ENCODE data around the gene EXD3.

EXD3 gene

DNA sequence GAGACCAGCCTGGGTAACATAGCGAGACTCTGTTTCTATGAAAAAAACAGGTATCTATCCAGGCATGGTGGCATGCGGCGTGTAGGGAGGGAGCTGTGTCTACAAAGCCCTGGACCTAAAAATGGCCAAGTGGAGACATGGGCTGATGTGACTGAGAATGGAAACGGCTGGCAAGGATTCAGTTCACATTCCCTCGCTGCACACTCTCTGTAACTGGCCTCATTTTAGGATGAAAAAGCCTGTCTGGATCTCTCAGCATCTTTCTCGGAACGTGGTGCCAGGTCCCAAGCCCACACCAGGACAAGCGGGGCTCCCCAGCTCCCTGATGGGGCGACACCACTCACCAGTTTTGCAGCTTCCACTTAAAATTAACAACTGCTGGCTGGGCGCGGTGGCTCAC lies 13.4 kb downstream of the EXD3 start:
- DNase-seq, result no peak

DNA sequence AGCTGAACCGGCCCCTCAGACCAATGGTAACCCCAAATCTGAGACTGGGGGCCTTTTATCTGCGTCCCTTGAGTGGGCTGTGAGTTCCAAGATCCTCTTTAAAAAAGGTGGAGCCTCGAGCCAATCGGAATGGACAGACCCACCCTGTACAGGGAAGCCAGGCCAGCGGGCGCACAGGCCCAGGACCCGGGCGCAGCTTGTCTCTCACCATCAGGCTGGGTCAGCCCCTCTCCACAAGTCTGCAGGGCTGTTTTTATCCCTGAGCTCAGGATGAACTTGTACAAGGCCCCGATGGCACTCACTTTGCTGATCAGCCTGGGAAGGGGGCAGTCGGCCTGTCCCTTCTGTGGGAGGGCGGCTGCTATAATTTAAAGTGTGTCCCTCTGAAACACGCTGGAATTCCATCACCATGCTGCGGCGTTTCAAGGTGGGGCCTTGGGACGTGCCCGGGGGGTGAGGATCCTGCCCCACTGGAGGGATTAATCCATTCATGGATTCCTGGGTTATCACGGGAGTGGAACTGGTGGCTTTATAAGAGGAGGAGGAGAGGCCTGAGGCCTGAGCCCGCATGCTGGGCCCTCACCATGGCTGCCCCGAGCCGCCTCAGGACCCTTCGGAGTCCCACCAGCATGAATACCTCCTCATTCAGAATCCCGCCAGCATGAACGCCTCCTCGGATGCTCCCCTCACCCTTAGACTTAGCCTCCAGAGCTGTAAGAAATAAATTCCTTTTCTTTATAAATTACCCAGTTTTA lies 14.1 kb downstream of the EXD3 start:
- DNase-seq, result no peak

DNA sequence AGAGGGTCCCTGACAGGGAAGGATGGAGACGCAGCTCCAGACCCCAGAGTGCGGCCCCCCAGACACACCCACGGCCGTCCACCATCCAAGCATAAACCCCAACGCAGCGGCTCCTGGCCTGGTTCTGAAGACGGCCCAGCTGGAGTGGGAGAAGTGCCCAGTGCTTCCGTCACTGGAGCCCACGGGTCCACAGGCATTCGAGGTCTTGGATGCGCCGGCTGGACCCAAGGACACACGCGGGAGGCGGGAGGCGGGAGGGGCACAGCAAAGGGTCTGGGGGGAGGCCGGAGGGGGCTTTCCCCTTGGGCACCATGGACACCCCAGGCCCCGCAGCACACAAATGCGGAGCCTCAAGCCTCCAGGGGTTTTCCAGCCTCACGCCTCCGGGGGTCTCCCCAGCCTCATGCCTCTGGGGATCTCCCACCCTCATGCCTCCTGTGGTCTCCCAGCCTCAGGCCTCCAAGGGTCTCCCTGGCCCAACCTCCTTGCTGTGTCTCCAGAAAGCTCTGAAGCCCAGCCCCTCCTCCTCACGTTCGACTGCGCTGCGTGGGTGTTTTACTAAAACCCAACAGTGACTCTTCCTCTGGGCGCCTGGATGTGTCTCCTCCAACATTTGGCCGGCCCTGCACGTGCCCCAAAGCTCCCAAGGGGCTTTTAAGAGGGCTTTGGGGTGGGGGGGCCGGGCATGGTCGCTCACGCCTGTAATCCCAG lies 15.2 kb downstream of the EXD3 start:
- DNase-seq, result no peak

DNA sequence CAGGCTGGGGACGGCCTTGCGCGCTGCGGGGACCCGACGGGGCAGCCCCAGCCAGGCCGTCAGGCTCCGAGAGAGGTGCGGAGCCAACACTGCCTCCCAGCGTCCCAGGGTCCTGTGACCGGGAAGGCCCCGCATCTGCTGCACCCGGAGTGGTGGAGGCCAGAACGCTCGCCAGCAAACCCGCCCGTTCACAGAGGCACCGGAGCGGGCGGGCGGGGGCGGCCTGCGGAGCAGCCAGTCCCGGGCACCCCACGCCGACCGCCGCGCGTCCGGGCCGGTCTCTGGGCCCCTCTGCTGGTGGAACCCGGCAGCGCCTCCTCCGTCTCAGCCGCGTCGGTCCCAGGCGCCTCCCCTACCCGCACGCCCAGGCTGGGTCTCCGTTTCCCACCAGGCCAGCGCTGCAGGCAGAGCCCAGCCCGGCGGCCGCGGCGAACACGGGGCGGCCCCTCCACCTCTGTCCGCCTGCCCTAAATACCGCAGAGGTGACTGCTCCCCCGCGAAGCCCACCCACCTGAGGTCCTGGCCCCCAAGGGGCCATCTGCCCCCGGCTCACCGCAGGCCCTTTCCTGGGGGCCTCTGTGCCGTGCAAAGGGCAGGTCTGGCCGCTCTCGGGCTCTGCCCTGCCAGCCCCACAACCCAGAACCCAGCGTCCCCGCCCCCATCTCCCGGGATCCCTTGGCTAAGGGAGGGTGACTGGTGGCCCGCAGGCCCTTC lies 15.9 kb downstream of the EXD3 start:
- DNase-seq, result peak; percentile 70

DNA sequence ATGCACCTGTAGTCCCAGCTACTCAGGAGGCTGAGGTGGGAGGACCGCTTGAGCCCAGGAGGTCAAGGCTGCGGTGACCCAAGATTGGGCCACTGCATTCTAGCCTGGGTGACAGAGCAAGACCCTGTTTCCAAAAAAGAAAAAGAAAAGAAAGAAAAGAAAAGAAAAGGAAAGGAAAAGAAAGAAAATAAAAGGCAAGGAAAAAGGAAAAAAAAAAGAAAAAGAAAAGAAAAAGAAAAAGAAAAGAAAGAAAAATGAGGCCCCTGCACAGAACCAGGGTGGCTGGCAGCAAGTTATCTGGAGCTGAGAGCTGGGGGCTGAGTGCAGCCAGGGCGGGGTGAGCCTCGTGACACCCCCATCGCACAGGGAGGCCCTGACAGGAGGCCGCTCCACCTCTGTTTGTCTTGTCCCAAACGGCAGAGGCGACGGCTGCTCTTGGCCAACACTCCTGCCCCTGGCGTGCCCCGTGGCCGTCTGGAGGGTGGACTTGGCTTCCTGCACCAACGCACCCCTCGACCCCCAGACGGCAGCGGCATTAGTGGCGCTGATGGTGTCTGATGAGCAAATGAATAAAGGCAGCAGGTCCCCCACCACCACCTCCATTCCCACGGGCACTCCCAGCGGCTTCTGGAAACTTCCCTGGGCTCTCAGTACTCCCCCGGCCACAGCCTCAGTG lies 16.7 kb downstream of the EXD3 start:
- DNase-seq, result no peak

DNA sequence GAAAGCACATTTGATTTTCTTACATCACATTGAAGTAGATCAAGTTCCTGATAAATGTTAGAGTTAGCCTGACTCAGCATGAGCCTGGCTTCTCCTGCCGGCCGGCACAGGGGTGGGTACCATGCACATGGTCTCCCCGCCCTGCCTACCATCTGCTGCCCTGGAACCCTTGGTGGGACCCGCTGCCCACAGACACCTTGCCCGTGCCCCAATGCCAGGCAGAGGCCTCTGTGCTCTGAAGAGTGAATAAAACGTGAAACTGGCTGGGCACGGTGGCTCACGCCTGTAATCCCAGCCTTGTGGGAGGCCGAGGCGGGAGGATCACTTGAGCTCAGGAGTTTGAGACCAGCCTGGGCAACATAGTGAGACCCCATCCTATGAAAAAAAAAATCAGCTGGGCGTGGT lies 17.3 kb downstream of the EXD3 start:
- no peak for DNase-seq

DNA sequence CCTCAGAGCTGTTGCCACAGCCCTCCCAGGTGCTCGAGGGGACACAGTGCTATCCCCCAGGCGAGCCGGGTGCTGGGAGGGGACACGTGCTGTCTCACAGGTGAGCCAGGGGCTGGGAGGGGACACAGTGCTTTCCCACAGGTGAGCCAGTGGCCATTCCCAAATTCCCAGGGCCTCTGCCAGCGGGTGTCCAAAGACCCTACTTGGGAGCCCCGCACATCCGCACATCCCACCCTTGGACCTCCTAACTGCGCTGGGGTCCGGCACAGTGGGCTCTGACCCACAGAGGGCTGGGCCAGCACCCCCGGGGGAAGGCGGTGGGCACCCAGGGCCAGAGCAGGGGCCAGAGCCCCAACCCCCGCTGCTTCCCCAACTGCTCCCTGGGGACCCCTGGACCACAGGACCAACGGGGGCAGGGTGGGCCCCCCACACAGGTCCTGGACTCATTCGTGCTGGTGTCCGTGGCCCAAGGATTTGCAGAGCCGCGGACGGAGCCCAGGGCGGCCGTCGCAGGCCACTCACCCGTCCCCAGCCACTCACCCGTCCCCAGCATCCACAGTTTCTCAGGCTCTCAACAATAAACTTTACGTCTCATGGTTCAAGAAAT lies 17.9 kb downstream of the EXD3 start:
- no peak for DNase-seq

DNA sequence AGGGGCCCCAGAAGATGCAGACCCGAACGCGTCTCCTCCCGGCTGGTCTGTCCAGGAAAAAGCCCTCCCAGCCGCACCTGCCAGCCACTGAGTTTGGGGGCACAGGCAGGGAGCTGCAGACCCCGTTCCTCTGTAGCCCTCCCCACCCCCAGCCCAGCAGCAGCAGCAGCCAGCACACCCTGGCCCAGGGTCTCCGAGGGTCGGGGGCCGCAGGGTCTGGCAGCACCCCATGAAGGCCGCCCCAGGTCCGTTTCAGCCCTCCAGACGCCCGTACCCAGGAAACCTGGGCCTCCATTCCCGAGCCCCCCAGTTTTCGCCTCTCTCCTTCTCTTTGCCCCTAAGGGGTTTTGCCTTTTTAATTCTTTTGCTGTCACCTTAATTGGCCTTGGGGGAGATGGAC lies 19.7 kb downstream of the EXD3 start:
- no peak for DNase-seq

DNA sequence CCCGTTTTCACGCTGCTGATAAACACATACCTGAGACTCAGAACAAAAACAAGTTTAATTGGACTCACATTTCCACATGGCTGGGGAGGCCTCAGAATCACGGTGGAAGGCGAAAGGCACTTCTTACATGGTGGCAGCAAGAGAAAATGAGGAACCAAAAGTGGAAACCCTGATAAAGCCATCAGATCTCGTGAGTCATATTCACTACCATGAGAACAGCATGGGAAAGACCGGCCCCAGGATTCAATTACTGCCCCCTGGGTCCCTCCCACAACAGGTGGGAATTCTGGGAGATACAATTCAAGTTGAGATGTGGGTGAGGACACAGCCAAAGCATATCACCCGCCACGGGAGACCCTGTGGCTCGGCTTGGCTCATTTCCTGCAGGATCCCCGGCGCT lies 20.2 kb downstream of the EXD3 start:
- DNase-seq, result no peak

DNA sequence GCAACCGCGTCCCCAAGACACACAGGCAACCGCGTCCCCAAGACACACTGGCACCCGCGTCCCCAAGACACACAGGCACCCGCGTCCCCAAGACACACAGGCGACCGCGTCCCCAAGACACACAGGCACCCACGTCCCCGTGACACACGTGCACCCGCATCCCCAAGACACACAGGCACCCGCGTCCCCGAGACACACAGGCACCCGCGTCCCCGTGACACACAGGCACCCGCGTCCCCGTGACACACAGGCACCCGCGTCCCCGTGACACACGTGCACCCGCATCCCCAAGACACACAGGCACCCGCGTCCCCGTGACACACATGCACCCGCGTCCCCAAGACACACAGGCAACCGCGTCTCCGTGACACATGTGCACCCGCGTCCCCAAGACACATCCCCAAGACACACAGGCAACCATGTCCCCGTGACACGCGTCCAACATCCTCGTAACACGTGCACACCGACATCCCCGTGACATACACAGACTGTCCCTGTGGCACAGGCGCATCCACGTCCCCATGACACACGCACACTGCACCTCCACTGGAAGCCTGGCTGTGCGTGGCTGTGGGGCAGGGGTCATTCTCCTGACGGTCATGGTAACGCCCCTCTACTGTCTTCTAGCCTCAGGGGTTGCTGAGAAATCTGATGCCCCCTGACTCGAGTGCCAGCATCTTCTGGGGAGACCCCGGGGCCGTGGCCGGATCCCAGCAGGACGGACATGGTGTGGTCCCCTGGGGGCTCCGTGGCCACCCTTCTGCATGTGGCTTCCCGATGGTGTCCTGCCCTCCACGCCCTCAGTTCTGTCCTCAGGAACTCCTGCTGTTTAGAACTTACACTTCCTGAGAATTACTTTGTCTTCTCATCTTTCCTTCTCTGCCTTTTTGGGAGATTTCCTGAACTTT lies 24.1 kb downstream of the EXD3 start:
- DNase-seq, result no peak

DNA sequence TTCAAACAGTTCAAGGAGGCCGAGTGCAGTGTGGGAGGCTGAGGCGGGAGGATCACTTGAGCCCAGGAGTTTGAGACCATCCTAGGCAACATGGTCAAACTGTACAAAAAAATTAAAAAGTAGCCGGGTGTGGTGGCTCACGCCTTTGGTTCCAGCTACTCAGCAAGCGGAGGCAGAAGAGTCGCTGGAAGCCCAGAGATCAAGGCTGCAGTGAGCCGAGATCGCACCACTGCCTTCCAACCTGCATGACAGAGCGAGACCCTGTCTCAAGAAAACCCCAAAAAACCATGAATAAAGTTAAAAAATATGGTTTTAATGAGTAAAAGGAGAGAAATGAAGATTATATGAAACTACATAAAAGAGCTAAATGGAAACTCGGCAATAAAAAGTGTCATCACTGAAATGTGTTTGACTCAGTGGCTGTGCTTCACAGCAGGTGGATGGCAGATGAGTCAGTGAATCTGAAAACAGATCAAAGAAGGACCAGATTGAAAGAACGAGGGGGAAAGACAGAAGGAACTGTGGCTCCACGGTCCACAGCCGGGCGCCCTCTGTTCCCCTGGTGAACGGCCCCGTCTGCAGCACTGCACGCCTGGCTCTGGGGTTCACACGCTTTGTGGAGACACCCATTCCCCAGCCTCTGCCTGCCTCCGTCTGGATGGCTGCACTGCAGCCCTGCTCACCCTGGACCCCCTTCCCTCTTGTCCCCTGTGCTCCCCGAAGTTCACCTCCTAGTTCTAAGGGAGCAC lies 25.1 kb downstream of the EXD3 start:
- no peak for DNase-seq

DNA sequence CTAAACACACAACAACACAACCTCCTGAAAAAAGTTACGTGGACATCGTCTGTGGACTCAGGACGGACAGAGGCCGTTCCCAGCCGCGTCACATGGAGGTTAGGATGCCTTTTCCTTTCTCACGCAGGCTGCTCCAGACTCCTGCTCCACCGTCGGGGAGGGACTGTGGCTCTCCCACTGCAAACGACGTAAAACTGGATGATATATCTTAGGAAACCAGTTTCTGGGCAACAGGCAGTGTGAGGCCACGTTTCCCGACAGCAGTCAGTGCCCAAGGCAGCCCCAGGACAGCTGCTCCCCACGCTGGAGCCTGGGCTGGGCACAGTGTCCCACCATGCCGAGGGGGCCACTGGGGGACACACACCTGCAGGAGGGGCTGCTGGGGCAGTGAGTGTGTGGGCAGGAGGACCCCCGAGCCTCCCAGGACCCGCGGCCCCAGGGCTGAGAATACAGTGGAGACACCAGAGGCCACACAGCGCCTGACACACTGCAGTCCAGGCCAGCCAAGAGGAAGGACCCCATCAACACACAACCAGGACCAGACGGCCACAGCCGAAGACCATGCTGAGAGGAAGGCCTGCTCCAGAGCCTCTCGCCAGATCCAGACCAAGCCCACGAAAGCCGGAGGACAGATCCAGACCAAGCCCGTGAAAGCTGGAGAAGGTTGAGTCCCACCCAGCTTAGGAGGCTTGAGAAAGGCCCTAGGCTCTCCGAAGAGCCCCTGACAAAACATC lies 26.2 kb downstream of the EXD3 start:
- no peak for DNase-seq

DNA sequence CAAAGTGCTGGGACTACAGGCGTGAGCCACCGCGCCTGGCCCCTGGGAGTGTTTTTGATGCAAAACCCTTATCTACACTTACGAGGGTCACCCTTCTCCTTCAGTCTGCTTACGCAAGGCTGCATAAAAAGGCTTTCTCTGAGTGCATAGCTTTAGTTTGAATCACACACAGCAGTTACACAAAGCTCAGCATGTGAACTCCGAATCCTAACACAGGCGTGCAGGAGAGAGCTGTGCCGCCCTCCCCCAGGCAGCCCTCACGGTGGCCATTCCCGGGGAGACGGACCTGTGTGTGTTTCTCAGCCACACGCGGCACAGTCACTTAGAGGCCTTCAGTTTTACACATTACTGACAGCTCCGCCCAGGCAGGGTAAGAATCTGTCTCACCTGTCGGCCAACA lies 26.7 kb downstream of the EXD3 start:
- DNase-seq, result no peak

DNA sequence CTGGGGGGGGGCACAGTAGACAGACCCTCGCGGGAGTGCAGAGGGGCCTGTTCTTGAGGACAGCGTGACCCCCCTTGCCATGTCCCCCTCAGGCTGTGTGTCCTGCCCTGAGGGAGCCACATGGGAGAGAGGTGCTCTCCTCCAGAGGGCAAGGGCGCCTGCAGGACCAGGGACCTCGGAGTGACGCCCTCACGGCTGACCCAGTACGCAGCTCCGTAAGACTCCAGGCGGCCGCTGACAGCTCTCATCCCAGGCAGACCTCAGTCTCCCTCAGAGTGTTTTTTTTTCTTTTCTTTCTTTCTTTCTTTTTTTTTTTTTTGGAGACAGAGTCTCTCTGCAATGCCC lies 27.3 kb downstream of the EXD3 start:
- no peak for DNase-seq

DNA sequence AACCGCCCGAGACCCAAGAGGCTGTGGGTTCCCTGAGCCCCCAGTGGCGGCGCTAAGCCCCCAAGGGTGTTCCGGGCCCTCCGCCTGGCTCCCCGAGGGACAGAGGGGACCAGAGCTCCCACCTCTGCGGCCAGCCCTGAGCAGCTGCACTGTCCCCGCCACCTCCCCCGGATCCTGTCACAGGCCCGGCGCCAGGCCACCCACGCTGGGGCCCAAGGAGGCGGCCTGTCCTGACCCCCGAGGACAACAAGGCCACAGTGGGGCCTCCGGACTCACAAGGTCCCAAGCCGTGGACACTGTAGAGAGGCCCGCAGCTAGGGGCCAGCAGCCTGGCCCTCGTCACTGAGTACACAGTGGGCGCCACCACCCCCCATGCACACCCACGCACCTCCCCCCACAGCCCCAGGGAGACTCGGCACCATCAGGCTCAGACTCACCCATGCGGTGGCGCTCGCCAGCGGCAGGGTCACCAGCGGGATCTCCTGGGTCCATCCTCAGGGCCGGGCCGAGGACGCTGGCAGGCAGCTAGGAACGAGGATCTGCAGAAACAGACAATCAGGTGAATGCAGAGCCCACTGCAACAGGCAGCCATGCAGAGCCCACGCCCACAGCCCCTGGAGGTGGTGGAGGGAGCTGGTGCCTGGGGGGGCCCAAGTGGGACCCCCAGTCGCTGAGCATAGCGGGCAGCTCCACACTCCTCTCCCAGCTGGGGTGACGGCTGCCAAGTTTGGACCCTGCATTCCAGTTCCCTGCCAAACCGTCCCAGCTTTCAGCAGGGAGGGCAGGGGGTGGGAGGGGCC lies 27.9 kb downstream of the EXD3 start:
- no peak for DNase-seq

DNA sequence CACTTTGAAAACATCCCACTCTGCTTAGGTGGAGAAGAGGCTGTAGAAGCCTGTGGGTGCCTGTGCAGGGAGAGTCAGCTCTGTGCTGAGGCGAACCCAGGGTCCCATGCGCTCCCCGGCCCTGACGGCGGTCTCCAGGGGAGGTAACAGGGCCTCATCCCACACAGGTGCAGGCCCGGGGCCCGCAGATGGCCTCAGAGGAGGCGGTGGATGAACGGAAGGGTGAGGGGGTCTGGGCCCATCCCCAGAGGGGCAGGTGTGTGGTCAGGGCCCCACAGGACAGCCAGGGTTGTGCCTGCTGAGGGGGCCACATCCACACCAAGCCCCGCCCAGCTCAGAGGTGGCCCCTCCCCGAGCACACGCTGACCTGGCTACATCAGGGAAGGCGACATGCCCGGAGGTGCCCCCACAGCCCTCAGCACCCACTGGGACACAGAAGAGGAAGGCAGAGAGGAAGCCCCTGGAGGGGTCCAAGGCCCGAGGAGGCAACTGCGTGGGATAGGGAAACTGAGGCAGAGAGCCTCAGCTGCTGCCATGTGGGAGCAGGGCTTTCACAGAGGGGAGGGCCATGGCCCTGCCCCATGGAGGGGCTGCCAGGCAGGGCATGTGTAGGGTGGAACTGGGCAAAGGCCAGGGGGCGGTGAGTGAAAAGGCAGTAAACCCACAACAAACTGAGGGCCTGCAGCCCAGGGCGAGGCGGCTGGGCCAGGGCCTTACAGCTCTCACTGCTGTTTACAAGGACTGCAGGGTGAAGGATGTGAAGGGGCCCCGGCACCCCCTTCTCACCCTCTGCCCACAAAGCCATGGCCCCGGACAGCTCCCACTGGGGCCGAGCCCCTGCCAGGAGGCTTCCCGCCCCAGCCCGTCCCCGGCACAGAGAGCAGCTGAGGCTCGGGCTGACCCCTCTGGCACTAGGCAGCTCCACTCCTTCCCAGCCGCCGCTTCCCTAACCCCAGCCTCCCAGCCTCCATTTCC lies 29.5 kb downstream of the EXD3 start:
- no peak for DNase-seq

DNA sequence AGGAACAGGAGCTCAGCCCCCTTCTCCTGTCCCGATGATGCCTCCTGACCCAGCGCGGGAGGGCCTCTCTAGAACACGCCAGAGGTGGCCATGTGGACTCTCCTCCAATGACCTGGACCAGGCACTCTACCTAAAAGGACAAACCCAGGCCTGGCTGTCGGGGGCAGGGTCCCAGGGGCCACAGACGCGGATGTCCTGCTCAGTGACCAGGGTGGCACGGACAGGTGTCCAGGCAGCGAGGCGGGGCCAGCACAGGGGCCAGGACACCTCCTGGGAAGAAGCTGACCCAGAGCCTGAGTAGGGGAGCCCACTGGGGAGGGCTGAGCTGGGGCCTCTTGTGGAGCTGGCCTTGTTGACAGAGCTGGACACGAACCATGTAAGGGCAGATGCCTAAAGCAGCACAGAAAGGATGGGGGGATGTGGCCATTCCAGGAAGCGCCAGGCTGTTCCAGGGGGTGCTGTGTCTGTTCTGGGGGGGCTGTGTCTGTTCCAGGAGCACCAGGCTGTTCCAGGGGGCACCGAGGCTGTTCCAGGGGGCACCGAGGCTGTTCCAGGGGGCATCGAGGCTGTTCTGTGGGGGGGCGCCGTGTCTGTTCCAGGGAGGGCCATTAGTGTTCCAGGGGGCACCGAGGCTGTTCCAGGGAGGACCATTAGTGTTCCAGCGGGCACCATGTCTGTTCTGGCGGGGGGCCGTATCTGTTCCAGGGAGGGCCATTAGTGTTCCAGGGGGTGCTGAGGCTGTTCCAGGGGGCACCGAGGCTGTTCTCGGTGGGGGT lies 30.5 kb downstream of the EXD3 start:
- DNase-seq, result no peak

DNA sequence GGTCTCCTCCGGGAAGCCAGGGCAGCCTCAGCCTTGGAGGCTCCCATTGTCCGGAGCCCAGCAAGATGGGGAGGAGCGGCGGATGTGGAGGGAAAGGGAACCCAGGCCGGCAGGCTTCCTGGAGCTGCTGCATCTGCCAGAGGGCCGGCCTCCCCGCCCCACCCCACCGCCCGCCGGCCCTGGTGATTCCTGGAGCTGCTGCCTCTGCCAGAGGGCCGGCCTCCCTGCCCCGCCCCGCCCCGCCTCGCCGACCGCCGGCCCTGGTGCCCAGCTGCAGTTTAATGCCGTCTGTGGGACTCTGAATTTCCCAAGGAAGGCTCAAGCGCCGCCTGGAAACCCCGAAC lies 31.6 kb downstream of the EXD3 start:
- DNase-seq, result no peak

Data from CD4-positive, alpha-beta T cell treated with Interleukin-10 for 1 hour (primary cell).